IPS-15b (cell line): ENCODE results near the gene SEC14L3.

Experiments used
- H3K27me3 ChIP-seq: one replicate; pipeline ENCODE4 v1.6.1; 2013; ENCODE audit warnings: low read length; ENCODE audit not compliant: control insufficient read depth, insufficient read depth
- H3K36me3 ChIP-seq: one replicate; pipeline ENCODE4 v1.6.1; 2013; ENCODE audit warnings: low read length; ENCODE audit not compliant: control insufficient read depth, insufficient read depth
- H3K4me1 ChIP-seq: one replicate; pipeline ENCODE4 v1.6.1; 2013; ENCODE audit warnings: mild to moderate bottlenecking, low read length; ENCODE audit not compliant: control insufficient read depth, insufficient read depth
- H3K4me3 ChIP-seq: one replicate; pipeline ENCODE4 v1.5.1; 2013; ENCODE audit warnings: low read depth, low read length
- H3K9ac ChIP-seq: one replicate; pipeline ENCODE4 v1.6.1; 2013; ENCODE audit warnings: low read depth, mild to moderate bottlenecking, low read length
- H3K9me3 ChIP-seq: one replicate; pipeline ENCODE4 v1.6.1; 2013; ENCODE audit warnings: mild to moderate bottlenecking, low read length; ENCODE audit not compliant: control insufficient read depth, insufficient read depth

The SEC14L3 gene

DNA sequence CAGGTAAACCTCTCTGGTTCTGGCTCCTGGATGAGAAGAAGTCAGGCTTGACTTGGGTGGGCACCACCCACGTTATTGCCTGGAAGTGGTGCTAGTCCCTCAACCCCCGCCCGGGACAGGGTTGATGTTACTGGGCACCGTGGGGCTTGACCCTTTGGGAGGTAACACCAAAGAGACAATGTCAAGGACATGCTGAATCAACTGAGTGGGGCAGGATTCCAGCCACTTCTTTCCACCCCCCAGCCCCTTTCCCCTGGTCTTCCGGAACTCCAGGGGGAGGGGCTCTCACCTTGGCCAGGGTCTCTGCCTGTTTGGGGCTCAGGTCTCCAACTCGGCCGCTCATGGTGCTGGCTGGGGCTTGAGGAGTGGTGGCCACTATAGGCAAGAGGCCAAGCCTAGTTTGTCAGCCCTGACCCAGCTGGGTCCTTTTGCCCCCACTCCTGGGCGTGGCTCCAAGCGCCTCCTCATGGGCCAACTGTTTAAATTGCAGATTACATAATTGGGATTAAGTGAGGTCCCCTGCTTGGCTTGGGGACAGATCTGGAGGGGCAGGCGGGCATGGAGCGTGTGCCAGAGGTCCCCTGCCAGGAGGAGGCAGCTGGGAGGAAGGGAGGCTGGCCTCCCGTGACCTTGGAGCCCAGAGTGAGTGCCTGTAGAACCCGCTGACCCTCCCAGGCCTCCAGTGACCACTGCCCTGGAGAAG is at the start of gene SEC14L3:
Gene SEC14L3, minus strand, starts transcription at position 402 of the 703 bp plus-strand sequence. Its CDS starts 59 bp downstream, at position 343.
- Histone ChIP-seq H3K27me3 (no peaks in the 10 kb centered on the region), H3K4me1 (no peaks in the 10 kb centered on the region), H3K36me3 (no peaks in the 10 kb centered on the region), H3K9me3 (no peaks in the 10 kb centered on the region), H3K9ac (no peak within 1 kb of the TSS), H3K4me3 (no peak within 1 kb of the TSS)

DNA sequence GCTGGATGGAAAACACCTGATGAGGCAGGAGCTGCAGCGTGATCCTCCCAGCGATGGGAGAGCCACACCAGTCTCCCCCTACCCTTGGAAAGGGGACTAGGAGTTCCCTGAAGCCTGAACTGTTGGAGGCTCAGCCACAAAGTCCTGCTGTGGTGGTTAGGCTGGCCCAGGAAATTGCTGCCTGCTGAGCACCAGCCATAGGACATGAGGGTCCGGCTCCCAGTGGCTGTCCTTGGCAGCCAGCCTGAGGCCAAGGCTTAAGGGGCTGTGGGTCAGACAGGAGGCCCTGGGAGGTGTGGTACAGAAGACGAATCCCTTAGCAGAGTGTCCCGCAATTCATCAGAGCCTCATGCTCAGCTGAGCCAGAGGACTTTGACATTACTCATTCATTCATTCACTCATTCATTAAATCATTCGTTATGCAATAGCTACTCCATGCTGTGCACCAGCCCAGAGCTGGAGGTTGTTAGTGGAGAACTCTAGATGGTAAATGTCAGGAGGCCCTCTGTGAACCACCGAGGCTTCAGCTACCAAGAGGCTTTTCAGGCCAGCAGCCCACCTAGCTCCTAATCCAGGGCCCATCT is 48.1 kb upstream of the SEC14L3 start:
- no peak overlapping the region for H3K4me3 ChIP-seq
- no peaks in the 10 kb centered on the region for H3K27me3 ChIP-seq

DNA sequence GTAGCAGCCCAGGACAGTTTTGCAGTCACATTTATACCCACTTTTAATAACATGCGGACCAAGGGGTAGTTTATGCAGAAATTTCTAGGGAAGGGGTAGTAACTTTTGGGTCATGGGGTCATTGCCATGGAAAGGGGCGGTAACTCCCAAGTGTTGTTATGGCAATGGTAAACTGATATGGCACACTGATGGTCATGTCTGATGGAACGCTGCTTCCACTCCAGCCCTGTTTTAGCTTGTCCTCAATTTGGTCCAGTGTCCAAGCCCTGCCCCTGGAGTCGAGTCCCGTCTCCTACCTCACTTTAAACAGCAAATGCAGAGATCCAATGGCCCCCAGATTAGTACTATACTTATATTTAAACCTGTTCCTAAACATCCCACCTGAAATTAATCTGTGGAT is 44.9 kb upstream of the SEC14L3 start:
- no peaks in the 10 kb centered on the region for H3K36me3 ChIP-seq
- no peaks in the 10 kb centered on the region for H3K9me3 ChIP-seq
- H3K4me3 ChIP-seq: no peak overlapping the region
- H3K4me1 ChIP-seq: no peaks in the 10 kb centered on the region
- H3K9ac ChIP-seq: no peak overlapping the region
- H3K27me3 ChIP-seq: no peaks in the 10 kb centered on the region

More for the DNA sequence above, 48.1 kb upstream of the SEC14L3 start:
- no peaks in the 10 kb centered on the region for H3K36me3 ChIP-seq
- no peak overlapping the region for H3K9ac ChIP-seq
- no peaks in the 10 kb centered on the region for H3K9me3 ChIP-seq
- H3K4me1 ChIP-seq: no peaks in the 10 kb centered on the region

DNA sequence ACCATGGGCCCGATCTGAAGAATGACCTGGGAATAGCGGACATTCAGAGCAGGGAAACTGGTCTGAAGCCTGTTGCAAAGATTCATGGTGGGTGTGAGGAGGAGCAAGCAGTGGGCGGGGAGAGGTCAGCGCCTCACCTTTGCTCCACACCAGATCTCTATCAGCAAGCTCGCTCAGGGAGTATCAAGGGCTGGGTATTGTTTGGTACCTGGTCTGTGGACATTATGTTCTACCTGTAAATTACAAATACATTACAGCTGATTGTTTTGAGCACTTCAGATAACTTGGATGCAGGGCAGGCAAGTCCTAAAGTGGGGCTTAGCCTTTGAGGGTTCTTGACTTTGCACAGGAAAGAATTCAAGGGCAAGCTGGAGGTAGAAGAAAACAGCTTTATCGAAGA is 44.5 kb upstream of the SEC14L3 start:
- H3K4me3 ChIP-seq: no peak overlapping the region
- H3K36me3 ChIP-seq: no peaks in the 10 kb centered on the region
- no peaks in the 10 kb centered on the region for H3K9me3 ChIP-seq
- H3K27me3 ChIP-seq: no peaks in the 10 kb centered on the region
- no peaks in the 10 kb centered on the region for H3K4me1 ChIP-seq
- no peak overlapping the region for H3K9ac ChIP-seq

DNA sequence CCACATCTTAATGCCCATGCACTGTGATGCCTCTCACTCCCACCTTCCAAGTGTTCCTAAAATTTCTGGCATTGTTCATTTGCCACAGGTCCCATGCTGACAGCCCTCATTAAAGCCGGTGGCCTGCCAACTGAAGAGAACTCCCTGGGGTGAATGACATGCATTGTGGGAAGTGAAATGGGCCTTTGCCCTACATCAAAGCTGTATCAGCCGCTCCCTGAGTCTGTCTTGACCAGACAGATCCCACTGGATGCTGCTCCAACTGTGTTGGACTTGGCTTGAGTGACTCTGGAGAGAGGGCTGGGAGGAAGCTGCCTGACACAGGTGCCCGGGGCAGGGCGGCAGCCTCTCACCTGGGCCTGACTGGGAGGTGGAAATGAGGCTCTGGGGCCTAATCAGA is 42.4 kb upstream of the SEC14L3 start:
- Histone ChIP-seq H3K4me1 (no peaks in the 10 kb centered on the region), H3K9me3 (no peaks in the 10 kb centered on the region)

DNA sequence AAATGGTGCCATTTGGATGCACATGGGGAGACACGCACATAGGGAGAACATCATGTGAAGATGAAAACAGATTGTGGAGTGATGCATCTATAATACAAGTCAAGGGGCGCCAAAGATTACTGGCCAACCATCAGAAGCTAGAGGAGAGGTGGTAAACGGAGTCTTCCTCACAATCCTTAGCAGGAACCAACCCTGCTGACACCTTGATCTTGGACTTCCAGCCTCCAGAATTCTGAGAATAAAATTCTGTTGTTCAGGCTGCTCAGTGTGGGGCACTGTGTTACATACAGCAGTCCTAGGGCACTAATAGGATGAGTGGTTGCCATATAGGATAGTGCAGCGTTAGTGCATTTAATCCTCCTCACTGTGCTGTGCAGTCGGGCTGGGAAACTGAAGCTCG is 41.6 kb upstream of the SEC14L3 start:
- Histone ChIP-seq H3K36me3 (no peaks in the 10 kb centered on the region), H3K27me3 (no peaks in the 10 kb centered on the region), H3K9ac (no peak overlapping the region), H3K4me1 (no peaks in the 10 kb centered on the region), H3K4me3 (no peak overlapping the region), H3K9me3 (no peaks in the 10 kb centered on the region)

More for the DNA sequence above, 42.4 kb upstream of the SEC14L3 start:
- H3K9ac ChIP-seq: no peak overlapping the region
- H3K36me3 ChIP-seq: no peaks in the 10 kb centered on the region
- no peaks in the 10 kb centered on the region for H3K27me3 ChIP-seq
- H3K4me3 ChIP-seq: no peak overlapping the region

DNA sequence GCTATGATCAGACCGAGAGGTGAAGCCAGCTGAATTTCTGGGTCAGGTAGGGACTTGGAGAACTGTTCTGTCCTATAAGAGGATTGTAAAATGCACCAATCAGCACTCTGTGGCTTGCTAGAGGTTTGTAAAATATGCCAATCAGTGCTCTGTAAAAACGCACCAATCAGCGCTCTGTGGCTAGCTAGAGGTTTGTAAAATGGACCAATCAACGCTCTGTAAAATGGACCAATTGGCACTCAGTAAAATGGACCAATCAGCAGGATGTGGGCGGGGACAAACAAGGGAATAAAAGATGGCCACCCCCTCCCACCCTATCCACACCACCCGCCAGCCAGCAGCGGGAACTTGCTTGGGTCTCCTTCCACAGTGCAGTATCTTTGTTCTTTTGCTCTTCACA is 40.1 kb upstream of the SEC14L3 start:
- H3K9ac ChIP-seq: no peak overlapping the region
- H3K9me3 ChIP-seq: no peaks in the 10 kb centered on the region
- no peaks in the 10 kb centered on the region for H3K4me1 ChIP-seq
- no peaks in the 10 kb centered on the region for H3K27me3 ChIP-seq
- H3K36me3 ChIP-seq: no peaks in the 10 kb centered on the region
- no peak overlapping the region for H3K4me3 ChIP-seq

DNA sequence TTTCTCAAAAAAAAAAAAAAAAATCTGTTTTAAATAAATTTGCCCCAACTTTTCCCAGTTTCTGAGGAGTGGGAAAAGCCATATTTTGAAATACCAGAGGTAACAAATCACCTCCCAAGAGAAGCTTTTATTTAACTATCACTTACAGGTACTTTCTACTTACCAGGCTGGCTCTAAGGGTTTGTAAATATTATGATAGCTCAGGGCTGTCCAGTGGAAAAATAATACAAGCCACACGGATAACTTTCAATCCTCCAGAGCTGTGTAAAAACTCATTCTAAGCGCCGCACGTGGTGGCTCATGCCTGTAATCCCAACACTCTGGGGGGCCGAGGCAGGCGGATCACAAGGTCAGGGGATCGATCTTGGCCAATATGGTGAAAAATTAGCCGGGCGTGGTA is 39.3 kb upstream of the SEC14L3 start:
- Histone ChIP-seq H3K36me3 (no peaks in the 10 kb centered on the region), H3K27me3 (no peaks in the 10 kb centered on the region), H3K4me3 (no peak overlapping the region), H3K4me1 (no peaks in the 10 kb centered on the region), H3K9me3 (no peaks in the 10 kb centered on the region), H3K9ac (no peak overlapping the region)

DNA sequence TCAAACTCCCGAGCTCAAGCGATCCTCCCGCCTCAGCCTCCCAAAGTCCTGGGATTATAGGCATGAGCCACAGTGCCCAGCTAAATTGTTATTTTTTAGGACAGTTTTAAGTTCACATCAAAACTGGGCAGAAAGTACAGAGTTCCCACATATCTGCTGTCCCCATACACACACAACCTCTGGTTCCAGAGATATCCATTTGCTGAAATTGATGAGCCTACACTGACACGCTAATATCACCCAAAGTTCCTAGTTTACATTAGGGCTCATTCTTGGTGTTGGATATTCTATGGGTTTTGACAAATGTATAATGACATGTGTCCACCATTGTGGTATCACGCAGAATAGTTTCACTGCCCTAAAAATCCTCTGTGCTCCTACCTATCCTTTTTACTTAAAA is 36.4 kb upstream of the SEC14L3 start:
- no peaks in the 10 kb centered on the region for H3K27me3 ChIP-seq
- no peaks in the 10 kb centered on the region for H3K36me3 ChIP-seq
- no peaks in the 10 kb centered on the region for H3K4me1 ChIP-seq
- H3K9ac ChIP-seq: no peak overlapping the region
- no peaks in the 10 kb centered on the region for H3K9me3 ChIP-seq
- no peak overlapping the region for H3K4me3 ChIP-seq

DNA sequence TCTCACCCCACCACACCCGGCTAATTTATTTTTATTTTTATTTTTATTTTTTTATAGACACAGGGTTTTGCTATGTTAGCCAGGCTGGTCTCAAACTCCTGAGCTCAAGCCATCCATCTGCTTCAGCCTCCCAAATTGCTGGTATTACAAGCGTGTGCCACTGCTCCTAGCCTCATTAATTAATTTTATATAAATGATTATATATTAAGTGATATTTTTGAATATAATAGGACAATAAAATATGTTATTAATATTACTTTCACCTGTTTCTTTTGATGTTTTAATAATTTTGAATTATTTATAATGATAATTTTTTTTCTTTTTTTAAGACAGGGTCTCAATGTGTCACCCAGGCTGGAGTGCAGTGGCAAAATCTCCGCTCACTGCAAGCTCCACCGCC is 35.9 kb upstream of the SEC14L3 start:
- Histone ChIP-seq H3K27me3 (no peaks in the 10 kb centered on the region), H3K9ac (no peak overlapping the region), H3K4me1 (no peaks in the 10 kb centered on the region), H3K36me3 (no peaks in the 10 kb centered on the region), H3K9me3 (no peaks in the 10 kb centered on the region), H3K4me3 (no peak overlapping the region)

DNA sequence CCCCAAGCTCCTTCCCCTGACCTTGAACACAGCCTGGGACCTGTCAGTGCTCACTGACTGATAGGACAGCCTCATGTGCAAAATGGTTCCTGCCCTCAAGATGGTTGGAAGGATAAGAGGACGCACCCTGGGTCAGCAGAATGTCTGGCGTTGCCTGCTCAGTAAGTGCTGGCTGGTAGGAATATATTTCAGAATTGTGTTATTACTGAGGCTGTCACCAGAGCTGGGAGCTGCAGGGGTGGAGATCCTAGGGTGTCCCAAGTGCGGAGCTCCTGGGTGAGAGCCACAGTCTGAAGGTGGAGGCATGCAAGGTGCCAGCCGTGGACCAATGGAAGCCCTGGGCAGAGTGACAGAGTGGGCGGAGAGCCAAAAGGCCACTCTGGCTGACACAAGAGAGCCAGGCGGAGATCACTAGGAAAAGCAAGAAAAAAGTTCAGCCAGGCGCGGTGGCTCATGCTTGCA is 34.7 kb upstream of the SEC14L3 start:
- Histone ChIP-seq H3K27me3 (no peaks in the 10 kb centered on the region), H3K4me1 (no peaks in the 10 kb centered on the region), H3K36me3 (no peaks in the 10 kb centered on the region), H3K9me3 (no peaks in the 10 kb centered on the region), H3K4me3 (no peak overlapping the region), H3K9ac (no peak overlapping the region)

DNA sequence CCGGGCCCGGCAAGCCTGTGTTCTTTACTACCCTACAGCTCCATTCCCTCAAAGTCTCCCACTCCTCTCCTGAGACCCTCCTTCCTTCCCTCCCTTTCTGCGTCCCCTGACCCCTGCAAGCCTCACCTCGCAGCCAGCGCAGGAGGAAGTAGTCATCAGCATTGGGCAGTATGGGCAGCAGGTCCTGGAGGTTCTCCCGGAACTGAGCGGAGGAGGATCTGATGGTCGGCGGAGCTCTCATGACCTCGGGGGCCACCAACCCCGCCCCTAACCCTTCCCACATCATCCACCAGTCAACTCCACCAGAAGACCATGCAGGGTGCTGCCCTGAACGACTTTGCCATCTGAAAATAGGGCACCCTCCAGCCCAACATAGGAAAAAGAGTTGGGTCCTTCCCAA is 31.7 kb upstream of the SEC14L3 start:
- Histone ChIP-seq H3K36me3 (no peaks in the 10 kb centered on the region), H3K9me3 (no peaks in the 10 kb centered on the region), H3K4me3 (no peak overlapping the region), H3K27me3 (no peaks in the 10 kb centered on the region), H3K4me1 (no peaks in the 10 kb centered on the region), H3K9ac (no peak overlapping the region)
